Measurements from ENCODE around the gene LMNTD2. TPM values are rescaled to one million over a fixed set of nuclear protein-coding genes. Genes with fewer than 3 reads are reported as not detected.

Gene LMNTD2
- total RNA-seq, 1 donor from 2014 or later = 0.40 TPM

DNA sequence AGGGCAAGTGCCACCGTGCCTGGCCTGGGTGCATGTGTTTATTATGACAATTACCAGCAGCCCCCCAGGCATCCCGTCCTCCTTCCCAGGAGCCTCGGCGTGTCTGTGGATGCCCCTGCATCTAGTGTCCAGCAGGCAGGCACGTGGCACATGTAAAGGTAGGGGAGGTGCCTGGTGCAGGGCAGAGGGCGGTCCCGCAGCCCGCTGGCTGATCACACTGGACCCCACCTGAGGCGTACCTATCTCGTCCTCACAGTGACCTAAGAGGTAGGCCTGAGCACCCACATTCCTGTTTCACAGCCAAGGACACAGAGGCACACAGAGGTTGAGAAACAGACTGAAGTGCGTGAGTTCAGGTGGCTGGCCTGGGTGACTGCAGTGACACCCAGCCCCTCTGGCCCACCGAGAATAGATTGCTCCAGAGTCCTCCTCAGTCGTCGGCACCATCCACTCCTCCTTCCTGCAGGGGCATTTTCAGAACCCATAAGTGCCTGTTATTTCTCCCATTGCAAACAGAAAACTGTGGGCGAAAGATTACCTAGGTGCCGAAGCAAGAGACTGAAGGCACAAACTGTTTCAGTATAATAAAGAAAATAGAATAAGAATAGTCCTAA is 12.7 kb upstream of the LMNTD2 start:
- intact Hi-C loops (cut with DNase I) = no loop called here
- DNase-seq (ENCODE audit: low spot score) = no peak

DNA sequence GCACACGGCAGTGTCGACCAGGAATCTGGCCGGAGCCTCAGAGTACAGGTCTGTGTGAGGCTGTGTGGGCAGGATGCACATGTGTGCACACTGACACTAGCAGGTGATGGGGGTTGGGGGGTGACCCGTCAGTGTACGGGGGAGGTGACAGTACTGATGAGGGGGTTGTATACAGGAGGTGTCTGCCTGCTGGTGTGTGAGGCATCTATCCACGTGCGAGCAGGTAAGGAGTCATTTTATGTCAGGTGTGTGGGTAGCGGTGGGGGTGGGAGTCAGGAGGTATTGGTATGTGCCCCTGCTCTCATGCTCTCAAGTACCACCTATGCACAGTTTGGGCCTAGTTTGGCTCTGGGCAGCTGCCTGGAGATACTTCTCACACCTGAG is 11.3 kb upstream of the LMNTD2 start:
- intact Hi-C loops (cut with DNase I) = no loop called here
- DNase-seq (ENCODE audit: low spot score) = no peak

DNA sequence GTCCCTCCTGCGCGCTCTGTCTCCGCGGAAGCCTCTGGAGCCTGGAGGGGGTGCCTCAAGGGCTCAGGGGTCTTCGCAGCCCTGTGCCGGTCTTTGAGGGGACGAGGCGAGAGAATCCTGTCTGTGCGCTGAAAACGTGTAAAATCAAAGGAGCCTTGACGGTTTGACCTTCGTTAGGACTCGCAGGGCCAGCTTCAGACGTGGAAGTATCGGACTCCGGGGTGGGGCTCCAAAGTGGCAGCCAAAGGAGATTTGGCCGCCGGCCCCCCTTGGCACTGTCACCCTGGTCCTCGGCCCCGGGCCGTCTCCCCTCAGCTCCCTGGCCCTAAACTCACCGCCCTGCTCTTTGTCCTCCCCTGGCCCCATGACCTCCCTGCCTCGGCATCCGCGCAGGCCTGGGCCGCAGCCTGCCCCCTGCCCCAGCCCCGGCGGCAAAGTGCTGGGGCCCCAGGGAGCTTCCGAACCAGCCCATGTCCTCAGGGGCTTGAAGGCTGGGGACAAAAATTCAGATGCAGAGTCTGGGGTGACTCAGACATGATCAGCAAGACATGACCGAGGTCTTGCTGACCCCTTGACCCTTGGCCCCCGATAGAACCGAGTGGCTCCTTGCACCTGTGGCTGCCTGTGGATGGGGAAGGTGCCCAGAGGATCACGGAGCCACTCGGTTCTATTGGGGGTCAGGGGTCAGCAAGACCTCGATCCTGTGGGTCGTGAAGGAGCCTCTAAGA is 8.8 kb upstream of the LMNTD2 start:
- intact Hi-C loops (cut with DNase I) = no loop called here

DNA sequence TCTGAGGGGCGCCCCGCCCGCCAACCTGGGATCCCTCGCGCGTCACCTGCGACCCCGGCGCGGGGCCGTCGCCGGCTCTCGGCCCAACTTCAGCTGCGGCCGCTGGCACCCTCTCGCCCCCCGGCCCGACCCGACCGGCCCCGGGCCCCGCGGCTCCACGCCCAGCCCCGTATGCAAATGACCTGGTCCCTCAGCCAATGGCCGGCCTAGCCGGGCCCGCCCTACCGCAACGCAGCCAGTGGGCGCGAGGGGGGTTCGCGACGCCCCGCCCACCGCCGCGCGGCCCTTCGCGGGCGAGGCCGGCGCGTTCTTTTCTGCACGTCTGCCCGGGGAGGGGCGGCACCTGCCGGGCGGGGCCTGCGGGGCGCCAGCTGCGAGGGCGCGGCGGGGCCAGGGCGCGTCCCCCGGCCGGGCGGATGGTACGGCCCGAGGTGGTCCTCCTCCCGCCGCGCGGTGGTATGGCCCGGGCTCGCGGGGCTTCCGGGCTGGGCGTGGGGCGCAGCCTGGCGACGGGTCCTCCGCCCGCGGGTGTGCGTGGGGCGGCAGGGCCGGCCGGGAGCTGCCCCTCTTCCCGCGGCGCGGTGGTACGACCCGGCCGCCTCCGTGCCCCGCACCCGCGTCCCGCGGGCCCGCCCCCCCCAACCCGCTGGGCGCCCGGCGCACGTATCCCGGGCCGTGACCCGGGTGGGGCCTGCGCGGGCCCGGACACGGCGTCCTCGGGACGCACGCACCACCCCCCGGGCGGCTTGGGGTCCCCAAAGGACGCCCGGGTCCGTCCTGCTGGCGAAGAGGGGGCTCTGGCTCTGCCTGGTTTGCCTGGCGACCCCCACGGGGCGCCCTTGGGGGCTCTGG is 8.0 kb upstream of the LMNTD2 start:
- intact Hi-C loops (cut with DNase I) = no loop called here

More for the DNA sequence above, 8.8 kb upstream of the LMNTD2 start:
- DNase-seq (ENCODE audit: low spot score) = no peak

DNA sequence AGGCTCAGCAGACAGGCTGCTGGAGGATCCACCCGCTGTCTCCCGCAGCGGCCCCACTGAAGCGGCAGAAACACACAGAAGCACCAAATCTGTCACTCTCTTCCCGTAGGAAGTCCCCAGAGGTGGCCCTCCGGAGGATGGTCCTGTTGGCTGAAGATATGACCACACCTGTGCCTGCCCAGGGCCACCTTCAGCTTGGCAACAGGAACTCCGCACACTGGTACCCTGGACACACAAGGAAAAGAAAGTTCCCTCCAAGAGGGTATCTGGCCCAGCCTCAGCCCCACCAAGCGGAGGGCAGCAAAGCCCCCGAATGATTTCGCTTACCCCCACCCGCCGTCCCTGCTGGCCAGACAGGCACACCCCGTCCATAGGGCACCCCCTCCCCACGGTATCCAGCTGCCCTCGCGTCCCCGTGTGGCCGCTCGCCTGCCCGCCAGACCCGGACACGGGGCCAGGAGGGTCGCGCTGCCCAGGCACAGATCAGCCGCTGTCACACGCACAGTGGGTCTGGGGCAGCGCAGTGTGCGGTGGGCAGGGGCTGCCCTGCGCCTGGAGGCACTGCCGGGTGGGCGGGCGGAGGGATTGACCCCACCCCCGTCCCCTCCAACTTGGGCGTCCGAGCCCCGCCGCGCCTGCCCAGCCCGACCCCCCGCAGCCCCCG is 7.2 kb upstream of the LMNTD2 start:
- intact Hi-C loops (cut with DNase I) = no loop called here
- no peak for DNase-seq (ENCODE audit: low spot score)

More for the DNA sequence above, 8.0 kb upstream of the LMNTD2 start:
- DNase-seq (ENCODE audit: low spot score) = peak; percentile 96

DNA sequence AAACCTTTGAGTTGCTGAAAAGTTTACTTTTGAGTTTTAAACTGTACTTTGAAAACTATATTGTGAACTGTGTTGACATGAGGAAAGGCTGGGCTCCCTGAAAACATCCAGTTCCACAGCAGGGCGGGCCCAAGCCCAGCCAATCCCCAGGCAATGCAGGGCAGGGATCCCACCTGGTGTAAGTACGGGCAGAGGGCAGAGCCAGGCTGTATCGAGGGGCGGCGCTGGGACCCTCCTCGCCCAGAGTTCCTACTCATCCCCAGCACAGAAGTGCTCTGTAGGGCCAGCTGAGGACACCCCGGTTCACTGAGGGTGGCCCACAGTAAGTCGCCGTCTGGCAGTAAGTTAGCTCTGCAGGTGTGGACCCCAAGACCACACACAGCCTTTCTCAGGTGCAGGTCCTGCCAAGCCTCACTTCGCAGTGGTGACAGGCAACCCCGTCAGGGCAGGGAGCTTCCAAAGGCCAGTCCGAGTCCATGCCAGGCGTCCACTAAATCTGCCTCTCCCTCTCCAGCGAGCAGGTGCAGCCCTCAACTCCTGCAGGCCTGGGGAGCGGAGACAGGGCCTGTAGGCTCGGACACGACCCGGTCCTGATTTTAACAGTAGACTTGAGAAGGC is 6.6 kb upstream of the LMNTD2 start:
- intact Hi-C loops (cut with DNase I) = no loop called here
- no peak for DNase-seq (ENCODE audit: low spot score)

DNA sequence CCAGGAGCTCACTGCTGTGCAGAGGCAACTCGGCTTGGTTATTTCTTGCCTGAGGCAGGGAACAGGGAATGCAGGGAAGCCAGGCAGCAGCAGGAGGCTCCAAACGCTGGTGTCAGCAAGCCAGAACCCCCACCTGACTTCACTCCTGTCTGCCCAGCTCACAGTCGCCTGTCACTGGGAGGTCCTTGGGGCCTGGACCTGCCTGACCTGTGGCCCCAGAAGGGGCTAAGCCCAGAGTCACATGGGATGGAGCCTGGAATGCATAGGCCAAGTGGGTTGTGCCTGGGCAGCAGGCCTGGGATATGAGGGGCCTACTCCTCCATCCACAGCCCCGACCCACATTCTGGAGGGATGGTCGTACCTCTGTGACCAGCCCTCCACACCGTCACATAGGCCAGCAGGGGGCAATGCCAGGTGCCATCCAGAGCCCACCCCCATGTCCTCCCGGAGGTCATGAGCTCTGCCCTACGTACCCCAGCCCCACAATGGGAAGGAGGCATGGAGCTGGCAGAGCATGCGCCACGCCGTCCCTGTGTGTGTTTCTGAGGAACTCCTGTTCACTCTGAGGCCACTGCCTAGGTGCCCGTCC is 5.5 kb upstream of the LMNTD2 start:
- intact Hi-C loops (cut with DNase I) = no loop called here
- no peak for DNase-seq (ENCODE audit: low spot score)

DNA sequence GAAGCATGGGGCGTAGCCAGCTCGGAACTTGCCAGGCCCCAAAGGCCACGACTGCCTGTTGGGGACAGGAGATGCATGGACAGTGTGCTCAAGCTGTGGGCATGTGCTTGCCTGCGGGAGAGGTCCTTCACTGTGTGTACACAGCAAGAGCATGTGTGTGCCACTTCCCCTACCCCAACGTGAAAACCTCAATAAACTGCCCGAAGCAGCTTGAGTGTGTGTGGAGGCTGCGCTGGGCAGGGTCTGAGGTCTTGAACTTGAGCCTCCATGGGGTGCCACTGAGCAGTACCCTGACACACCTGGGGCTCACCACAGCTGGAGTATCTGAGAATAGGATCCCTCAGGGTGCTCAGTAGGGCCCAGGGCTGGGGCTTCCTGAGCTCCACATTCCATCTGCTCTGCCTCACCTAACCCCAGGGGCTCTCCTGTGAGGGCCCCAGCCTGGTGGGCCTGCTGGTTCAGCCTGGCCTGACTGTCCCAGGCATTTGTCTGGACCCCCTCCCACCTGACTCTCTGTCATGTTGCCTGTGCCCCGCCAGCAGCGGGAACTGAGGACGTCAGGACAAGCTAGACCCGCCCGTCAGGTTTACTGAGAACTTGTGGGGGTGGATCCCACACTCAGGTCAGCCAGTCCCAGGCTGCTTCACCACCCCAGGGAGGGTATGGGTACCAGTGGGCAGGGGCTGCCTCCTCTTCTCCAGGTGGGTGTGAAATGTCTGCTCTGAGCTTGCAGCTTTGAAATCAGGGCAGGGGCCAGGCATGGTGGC is 3.5 kb upstream of the LMNTD2 start:
- DNase-seq (ENCODE audit: low spot score) = no peak
- intact Hi-C loops (cut with DNase I) = no loop called here

DNA sequence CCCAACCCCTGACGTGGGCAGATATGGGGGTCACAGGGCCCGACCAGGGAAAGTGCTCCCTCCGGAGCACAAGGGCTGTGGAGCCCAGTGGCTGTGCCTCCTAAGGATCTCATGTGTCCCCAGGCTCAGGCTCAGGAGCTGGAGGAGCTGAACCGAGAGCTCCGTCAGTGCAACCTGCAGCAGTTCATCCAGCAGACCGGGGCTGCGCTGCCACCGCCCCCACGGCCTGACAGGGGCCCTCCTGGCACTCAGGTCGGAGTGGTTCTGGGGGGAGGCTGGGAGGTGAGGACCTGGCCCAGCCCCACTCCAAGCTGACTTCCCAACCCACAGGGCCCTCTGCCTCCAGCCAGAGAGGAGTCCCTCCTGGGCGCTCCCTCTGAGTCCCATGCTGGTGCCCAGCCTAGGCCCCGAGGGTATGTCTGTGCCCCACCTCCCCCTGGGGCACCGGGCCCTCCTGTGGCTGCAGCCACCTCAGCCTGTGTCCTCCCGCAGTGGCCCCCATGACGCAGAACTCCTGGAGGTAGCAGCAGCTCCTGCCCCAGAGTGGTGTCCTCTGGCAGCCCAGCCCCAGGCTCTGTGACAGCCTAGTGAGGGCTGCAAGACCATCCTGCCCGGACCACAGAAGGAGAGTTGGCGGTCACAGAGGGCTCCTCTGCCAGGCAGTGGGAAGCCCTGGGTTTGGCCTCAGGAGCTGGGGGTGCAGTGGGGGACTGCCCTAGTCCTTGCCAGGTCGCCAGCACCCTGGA is 2.7 kb upstream of the LMNTD2 start:
- intact Hi-C loops (cut with DNase I) = no loop called here
- no peak for DNase-seq (ENCODE audit: low spot score)

DNA sequence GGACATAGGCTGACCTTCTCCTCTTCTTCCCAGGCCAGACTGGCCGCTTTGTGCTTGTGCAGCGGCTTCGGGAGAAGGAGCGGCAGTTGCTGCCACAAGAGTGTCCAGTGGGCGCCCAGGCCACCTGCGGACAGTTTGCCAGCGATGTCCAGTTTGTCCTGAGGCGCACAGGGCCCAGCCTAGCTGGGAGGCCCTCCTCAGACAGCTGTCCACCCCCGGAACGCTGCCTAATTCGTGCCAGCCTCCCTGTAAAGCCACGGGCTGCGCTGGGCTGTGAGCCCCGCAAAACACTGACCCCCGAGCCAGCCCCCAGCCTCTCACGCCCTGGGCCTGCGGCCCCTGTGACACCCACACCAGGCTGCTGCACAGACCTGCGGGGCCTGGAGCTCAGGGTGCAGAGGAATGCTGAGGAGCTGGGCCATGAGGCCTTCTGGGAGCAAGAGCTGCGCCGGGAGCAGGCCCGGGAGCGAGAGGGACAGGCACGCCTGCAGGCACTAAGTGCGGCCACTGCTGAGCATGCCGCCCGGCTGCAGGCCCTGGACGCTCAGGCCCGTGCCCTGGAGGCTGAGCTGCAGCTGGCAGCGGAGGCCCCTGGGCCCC is 1.6 kb upstream of the LMNTD2 start:
- intact Hi-C loops (cut with DNase I) = no loop called here
- DNase-seq (ENCODE audit: low spot score) = no peak

DNA sequence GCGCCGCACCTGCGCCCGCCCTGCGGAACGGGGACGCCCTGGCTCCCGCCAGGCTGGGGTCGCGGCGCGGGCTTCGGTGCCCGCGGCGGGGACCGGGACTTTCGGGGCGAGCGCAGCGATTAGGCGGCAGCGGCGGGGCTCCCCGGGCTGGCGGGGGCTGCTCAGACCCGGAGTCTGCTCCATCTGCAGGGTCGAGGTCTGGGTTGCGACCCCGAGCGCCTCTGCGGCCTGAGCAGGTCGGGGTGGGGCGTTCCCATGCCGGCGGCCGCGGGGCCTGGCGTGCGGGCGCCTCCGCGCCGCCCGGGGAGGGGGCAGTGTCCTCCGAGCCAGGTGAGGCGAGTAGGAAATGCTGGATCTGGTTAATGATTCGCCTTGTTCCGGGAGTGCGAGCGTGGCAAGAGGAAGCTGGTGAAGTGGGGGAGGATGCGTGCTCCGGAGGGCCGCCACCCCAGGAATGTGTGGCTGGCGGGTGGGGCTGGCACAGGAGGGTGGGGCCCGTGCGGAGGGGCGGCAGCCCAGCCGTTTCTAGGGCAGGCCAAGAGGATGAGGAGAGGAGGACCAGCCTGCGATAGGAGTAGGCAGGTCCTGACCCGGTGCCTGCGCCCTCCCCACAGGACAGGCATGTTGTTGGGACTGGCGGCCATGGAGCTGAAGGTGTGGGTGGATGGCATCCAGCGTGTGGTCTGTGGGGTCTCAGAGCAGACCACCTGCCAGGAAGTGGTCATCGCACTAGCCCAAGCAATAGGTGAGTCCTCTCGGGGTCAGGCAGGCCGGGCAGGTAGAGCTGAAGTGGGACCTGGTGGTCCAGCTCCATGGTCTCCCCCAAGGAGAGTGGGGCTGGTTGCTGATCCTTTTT is 838 bp upstream of the LMNTD2 start:
- no peak for DNase-seq (ENCODE audit: low spot score)
- intact Hi-C loops (cut with DNase I) = no loop called here

DNA sequence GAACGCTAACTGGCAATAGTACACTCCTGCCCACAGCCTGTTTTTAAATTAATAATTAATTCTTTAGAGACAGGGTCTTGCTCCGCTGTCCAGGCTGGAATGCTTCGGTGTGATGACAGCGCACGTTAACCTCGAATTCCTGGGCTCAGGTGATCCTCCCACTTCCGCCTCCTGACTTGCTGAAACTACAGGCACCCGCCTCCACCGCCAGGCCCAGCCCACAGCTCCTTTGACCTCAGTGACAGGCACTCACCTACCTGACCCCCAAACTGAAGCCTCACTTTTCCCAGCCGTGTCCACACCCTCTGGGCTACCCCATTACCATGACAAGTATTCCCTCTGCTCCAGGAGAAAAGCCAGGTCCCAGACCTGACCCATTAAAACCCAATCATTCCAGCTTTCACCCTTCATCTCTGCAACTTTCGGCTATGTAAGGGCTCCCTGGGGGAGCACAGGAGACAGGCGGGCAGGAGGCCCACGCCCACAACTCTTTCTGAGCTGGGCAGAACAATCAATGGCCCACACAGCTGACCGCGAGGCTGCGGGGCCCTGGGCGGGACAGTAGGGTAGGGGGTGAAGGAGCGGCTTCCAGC is 730 bp downstream of the LMNTD2 start:
- DNase-seq (ENCODE audit: low spot score) = no peak
- intact Hi-C loops (cut with DNase I) = no loop called here

DNA sequence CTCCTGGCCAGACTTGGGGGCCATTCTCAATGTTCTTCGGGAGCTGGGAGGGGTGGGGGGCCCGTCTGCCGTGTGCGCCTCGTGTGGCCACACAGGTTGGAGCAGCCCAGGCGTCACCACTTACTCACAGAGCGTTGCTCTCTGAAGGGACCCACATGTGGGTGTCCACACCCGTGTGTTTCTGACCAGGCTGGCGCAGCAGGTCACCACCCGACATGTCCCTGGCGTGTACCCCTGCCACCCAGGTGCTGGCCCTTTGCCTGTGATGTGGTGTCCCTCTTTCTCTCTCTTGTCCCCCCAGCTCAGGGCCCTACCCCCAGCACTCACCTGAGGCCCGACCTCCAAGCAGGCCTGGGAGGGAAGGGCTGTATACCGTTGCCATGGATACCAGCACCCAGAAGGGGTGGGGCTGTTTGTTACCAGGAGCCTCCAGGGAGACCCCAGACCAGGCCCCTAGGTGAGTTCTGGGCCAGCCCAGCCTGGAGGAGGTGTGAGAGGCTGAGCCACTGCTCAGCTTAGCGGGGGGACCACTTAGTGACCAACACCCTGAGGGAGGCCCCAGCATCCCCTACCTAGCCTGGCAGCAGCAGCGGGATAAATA is 1.4 kb downstream of the LMNTD2 start:
- intact Hi-C loops (cut with DNase I) = no loop called here

DNA sequence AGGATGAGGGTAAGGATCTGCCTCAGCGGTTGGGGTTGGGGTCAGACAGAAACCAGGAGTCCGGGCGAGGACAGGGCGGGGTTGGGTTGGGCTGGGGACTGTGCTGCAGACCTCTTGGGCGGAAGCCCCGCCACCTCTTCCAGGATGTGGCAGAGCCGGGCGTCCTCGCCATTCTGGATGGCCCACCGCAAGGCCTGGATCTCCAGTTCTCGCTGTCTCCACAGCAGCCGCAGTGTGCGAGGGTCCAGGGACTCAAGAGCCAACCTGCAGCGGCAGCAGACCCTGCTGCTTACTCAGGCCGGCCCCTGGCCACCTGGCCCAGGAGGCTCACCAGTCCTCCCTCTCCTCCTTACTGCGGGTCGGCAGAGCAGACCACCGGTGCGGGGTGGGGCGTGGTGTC is 2.0 kb downstream of the LMNTD2 start:
- intact Hi-C loops (cut with DNase I) = no loop called here
- no peak for DNase-seq (ENCODE audit: low spot score)

More for the DNA sequence above, 1.4 kb downstream of the LMNTD2 start:
- no peak for DNase-seq (ENCODE audit: low spot score)

DNA sequence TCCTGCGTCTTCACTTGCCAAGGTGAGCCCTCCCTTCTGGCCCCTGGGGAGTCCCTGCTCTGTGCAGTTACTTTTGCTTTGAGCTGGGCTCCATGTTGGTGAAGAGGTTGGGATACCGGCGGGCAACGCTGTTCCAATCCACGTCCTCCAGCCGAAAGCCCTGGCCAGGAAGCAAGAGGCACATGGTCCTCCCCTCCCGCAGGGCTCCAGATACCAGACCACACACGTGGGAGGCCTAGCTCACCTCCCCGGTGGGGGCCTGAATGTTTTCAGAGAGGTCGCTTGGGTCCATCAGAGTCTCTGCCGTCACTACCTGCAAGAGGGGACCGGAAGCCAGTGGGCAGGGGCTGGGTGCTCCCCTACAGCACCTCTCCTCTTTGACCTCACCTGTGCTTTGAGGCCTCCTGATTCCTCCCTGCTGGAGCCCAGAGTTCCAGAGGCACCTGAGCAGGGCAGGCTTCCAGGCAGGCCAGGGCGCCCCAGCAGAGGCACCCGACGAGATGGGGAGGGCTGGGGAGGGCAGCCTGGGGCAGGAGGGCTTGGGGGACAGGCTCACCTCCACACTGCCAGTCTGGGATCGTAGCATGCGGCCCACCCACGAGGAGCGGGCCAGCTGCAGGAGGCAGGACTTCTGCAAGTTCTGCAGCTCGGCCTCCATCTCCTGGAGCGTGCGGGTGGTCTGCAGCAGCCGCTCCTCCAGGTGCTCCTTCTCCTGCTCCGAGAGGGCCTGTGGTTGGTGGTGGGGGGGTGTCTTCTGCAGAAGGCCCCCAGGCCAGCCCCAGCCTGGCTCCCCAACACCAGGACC is 3.0 kb downstream of the LMNTD2 start:
- intact Hi-C loops (cut with DNase I) = loop anchor here (2.0 kb wide), 1 partner anchor 171 kb away; no protein-coding TSS in a partner anchor
- DNase-seq (ENCODE audit: low spot score) = no peak

Data from cardiac septum (tissue), 1 donor.